Fibroblast of lung (primary cell): Measurements from ENCODE around the gene SUPT3H.

ENCODE experiments used
- CTCF ChIP-seq, 2 donors: IDR thresholded peaks in 1 of 2; conservative IDR thresholded peaks in 1 of 2; 1 replicate in 1 of 2; 2 replicates in 1 of 2; pipeline ENCODE4 v1.5.1; 2011 to 2012; ENCODE audit warnings: low read length in 2 of 2, control low read depth in 1 of 2, inconsistent platforms in 1 of 2, low read depth in 1 of 2, mild to moderate bottlenecking in 1 of 2
- EZH2 ChIP-seq: IDR thresholded peaks from 2 replicates; pipeline ENCODE4 v1.5.1; 2012; ENCODE audit warnings: low read length, control low read depth, mild to moderate bottlenecking; ENCODE audit errors: missing control alignments

DNA sequence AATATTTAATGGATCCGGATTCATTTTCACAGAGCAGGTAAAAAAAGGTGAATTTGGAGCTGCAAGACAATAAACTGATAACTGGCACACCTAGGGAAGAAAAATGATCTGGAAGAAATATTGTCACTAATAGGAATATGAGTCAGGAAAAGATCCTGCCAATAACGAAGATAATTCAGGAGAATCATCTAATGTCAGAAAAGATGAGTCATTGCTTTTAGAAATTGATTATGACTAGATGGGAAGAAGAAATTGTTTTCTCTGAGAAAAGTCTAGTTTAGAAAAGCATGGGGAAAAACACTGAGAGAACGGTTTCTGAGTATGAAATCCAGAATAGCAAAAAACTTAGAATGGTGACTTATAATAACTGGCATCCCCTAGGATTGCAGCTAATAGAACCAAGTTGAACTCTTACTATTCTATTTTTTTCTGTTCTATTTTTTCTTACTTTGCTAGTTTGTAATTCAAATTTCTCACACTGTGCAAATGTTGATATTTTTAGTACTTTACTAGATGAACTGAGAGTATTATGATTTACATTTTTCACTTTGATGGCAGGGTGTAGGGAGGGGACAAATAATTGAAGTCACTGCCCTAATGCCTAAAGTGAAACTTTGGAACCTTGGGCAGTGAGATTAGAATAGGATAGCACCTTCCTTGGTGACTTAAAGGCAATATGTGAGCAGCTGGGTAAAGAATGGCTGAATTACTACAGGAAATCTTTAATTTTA is 38.2 kb upstream of the SUPT3H start:
- TF ChIP-seq CTCF (conservative IDR thresholded peaks at IDR 0.05 in 1 of 2, IDR thresholded peaks at IDR 0.05 in 1 of 2; ENCODE audit: low read depth in 1 of 2, low read length in 2 of 2), result no peak
- TF ChIP-seq EZH2, result no peak
